PC-9 (cell line): ENCODE data around the gene TMUB1. TPM values are rescaled to one million over a fixed set of nuclear protein-coding genes. Genes with fewer than 3 reads are reported as not detected.

Experiments used
- BruUV-seq: library from RNA; stranded (reverse); fragments of 400-500 nt; replicated peaks from 2 replicates; lab custom pipeline; 2021; lab: Mats Ljungman, UMichigan
- CTCF ChIA-PET: fragments of 300-600 bp; sonication (Branson Sonifier 250); formaldehyde crosslinking; loops from one replicate; lab custom pipeline; 2022; ENCODE audit warnings: antibody characterized with exemption; lab: Charles Lee
- POLR2A ChIA-PET: fragments of 300-600 bp; sonication (Branson Sonifier 250); formaldehyde crosslinking; loops from one replicate; lab custom pipeline; 2022; ENCODE audit warnings: antibody characterized with exemption; ENCODE audit not compliant: unreplicated experiment; lab: Charles Lee
- DNase-seq, 2 experiments: peaks; one replicate each; pipeline versions ENCODE4 v3.0.0 to v3.0.0-alpha.2; 2015 to 2022; ENCODE audit warnings: mixed read lengths in 1 of 2
- H2AFZ ChIP-seq: fragments of 200-600 bp; sonication (generic); 2 replicates; pipeline ENCODE4 v1.8.1; 2017; ENCODE audit warnings: antibody characterized with exemption
- H3F3A ChIP-seq: fragments of 200-600 bp; sonication (generic); 2 replicates; pipeline ENCODE4 v1.8.1; 2017; ENCODE audit warnings: antibody characterized with exemption, mild to moderate bottlenecking, low read depth; ENCODE audit not compliant: insufficient read depth
- H3K27ac ChIP-seq: fragments of 200-600 bp; sonication (generic); 2 replicates; pipeline ENCODE4 v1.6.1; 2016; ENCODE audit warnings: mixed run types
- H3K27me3 ChIP-seq: fragments of 200-600 bp; sonication (generic); 2 replicates; pipeline ENCODE4 v1.6.1; 2016; ENCODE audit warnings: low read depth, mixed run types; ENCODE audit not compliant: insufficient read depth
- H3K36me3 ChIP-seq: fragments of 200-600 bp; sonication (generic); 2 replicates; pipeline ENCODE4 v1.6.1; 2016; ENCODE audit warnings: low read depth, mixed run types
- H3K4me1 ChIP-seq: fragments of 200-600 bp; sonication (generic); replicated peaks from 2 replicates; pipeline ENCODE4 v1.6.1; 2016; ENCODE audit warnings: mixed run types; ENCODE audit not compliant: insufficient read depth
- H3K4me2 ChIP-seq: fragments of 200-600 bp; sonication (generic); 2 replicates; pipeline ENCODE4 v1.6.1; 2017; ENCODE audit warnings: mixed run types
- H3K4me3 ChIP-seq: fragments of 200-600 bp; sonication (generic); 2 replicates; pipeline ENCODE4 v1.6.1; 2016; ENCODE audit warnings: mixed run types
- H3K79me2 ChIP-seq: fragments of 200-600 bp; sonication (generic); 2 replicates; pipeline ENCODE4 v1.6.1; 2017; ENCODE audit warnings: low read depth, mixed run types
- H3K9me2 ChIP-seq: fragments of 200-600 bp; sonication (generic); 2 replicates; pipeline ENCODE4 v1.8.1; 2017; ENCODE audit warnings: mild to moderate bottlenecking; ENCODE audit not compliant: insufficient read depth
- H3K9me3 ChIP-seq: fragments of 200-600 bp; sonication (generic); 2 replicates; pipeline ENCODE4 v1.8.1; 2016; ENCODE audit warnings: low read depth; ENCODE audit not compliant: insufficient read depth
- H4K20me1 ChIP-seq: fragments of 200-600 bp; sonication (generic); 2 replicates; pipeline ENCODE4 v1.8.1; 2017; ENCODE audit not compliant: insufficient read depth
- EZH2 ChIP-seq: fragments of 200-600 bp; sonication (generic); IDR thresholded peaks from 2 replicates; pipeline ENCODE4 v1.8.0; 2017; ENCODE audit warnings: antibody characterized with exemption, low read depth
- intact Hi-C: fragments of 100-400 bp; cut with micrococcal nuclease; formaldehyde crosslinking; loops from one replicate; pipeline ENCODE4 v1.10.0; 2022; ENCODE audit not compliant: unreplicated experiment
- total RNA-seq: library from RNA; stranded (reverse); gene quantifications from 2 replicates; pipeline ENCODE4 v1.2.3, GENCODE V29; 2021
- TF ChIP-seq, protein P1 (sequence below): fragments of 200-600 bp; sonication (generic); conservative IDR thresholded peaks from 2 replicates; pipeline ENCODE4 v1.6.1; 2017; ENCODE audit warnings: mixed run types, antibody characterized with exemption, mild to moderate bottlenecking, moderate library complexity

TMUB1 gene
- total RNA-seq, 1 experiment from 2014 or later: 87.8 TPM

- no peaks in the 10 kb centered on the region for H3K9me3 ChIP-seq
- H3K79me2 ChIP-seq: peaks cover 43% of the 10 kb centered on the region
- ChIA-PET CTCF (interaction anchor here (0.6 to 1.0 kb wide), 3 partner anchors 19 to 1003 kb away, joined by 3 to 5 read pairs (median 4); partner anchors contain the start of gene ABCF2), POLR2A (interaction anchor here (0.5 to 0.8 kb wide), 2 partner anchors 54 to 179 kb away, joined by 3 to 13 read pairs; partner anchors contain the start of gene ABCB8)
- BruUV-seq: no TSS peak
- peak overlapping the region; percentile 83 for H2AFZ ChIP-seq
- TF ChIP-seq EZH2: no peak
- H3K27ac ChIP-seq: peak overlapping the region; percentile 70; the same call in 1 of the 2 replicates
- H3K4me2 ChIP-seq: peak overlapping the region; percentile 100
- peaks cover 8% of the 10 kb centered on the region; the same call in 1 of the 2 replicates for H4K20me1 ChIP-seq
- no peaks in the 10 kb centered on the region for H3K36me3 ChIP-seq
- DNase-seq: no peak
- peak overlapping the region; percentile 89 for H3K4me3 ChIP-seq
- peaks cover 37% of the 10 kb centered on the region for H3K4me1 ChIP-seq
- no peaks in the 10 kb centered on the region for H3K27me3 ChIP-seq
- intact Hi-C loops: loop anchor here (10.0 kb wide), 1 partner anchor 108 kb away; the partner anchor contains the start of gene KCNH2
- H3K9me2 ChIP-seq: no peaks in the 10 kb centered on the region
- peaks cover 55% of the 10 kb centered on the region; the same call in 1 of the 2 replicates for H3F3A ChIP-seq
Measured at GRCh38 chr7:151082141-151083070, 887 bp downstream of the TMUB1 start.

GRCh38 chr7:151081170-151082101 is 1.9 kb downstream of the TMUB1 start:
- BruUV-seq: no TSS peak
- peak in 1 of 2 experiments; percentile 56 for DNase-seq
- Histone ChIP-seq H4K20me1 (peaks cover 8% of the 10 kb centered on the region; the same call in 1 of the 2 replicates), H3K4me2 (peak overlapping the region; percentile 100), H3K36me3 (no peaks in the 10 kb centered on the region), H2AFZ (peak overlapping the region; percentile 89), H3K4me1 (peaks cover 37% of the 10 kb centered on the region), H3K79me2 (peaks cover 38% of the 10 kb centered on the region), H3K9me2 (no peaks in the 10 kb centered on the region), H3K9me3 (no peaks in the 10 kb centered on the region), H3K27me3 (no peaks in the 10 kb centered on the region), H3K4me3 (peak overlapping the region; percentile 89), H3F3A (peaks cover 63% of the 10 kb centered on the region), H3K27ac (peak overlapping the region; percentile 70)
- POLR2A ChIA-PET: interaction anchor here (0.6 kb wide), 1 partner anchor 18 kb away, joined by 3 read pairs; no protein-coding TSS in a partner anchor
- CTCF ChIA-PET: interaction anchor here (0.7 kb wide), 1 partner anchor 53 kb away, joined by 3 read pairs; the partner anchor contains the start of gene ABCB8
- TF ChIP-seq, protein P1, sequence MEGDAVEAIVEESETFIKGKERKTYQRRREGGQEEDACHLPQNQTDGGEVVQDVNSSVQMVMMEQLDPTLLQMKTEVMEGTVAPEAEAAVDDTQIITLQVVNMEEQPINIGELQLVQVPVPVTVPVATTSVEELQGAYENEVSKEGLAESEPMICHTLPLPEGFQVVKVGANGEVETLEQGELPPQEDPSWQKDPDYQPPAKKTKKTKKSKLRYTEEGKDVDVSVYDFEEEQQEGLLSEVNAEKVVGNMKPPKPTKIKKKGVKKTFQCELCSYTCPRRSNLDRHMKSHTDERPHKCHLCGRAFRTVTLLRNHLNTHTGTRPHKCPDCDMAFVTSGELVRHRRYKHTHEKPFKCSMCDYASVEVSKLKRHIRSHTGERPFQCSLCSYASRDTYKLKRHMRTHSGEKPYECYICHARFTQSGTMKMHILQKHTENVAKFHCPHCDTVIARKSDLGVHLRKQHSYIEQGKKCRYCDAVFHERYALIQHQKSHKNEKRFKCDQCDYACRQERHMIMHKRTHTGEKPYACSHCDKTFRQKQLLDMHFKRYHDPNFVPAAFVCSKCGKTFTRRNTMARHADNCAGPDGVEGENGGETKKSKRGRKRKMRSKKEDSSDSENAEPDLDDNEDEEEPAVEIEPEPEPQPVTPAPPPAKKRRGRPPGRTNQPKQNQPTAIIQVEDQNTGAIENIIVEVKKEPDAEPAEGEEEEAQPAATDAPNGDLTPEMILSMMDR: no peak
- no peak for TF ChIP-seq EZH2
- intact Hi-C loops: loop anchor here (10.0 kb wide), 1 partner anchor 107 kb away; the partner anchor contains the start of gene KCNH2

DNA sequence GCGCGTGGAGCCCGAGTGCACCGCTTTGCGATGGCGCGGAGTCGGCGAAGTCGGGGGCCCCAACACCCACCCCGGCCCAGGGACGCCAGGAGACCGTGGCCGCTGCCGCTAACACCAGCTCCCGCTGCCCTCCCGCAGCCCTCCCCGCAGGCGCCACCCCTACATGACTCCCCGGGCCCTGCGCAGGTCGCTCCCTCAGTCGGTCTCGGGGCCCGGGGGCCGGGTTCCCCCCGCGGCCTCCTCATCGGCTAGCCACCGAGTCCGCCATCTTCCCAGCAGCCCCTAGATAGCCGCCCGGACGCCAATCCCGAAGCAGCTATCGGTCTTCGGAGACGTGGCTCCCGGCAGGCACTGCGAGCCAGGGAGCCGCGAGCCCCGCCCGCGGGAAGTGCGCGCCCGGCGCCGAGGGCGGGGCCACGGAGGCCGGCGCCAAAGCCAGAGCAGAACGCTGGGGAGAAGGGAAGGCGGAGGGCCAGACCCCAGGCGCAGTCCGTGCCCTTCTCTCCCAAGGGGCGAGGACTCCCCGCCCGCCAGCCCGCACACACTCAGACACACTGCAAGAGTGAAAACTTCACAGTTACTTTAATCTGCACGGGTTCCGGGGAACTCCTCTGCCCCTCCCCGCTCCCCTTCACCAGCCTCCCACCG is 2.6 kb downstream of the TMUB1 start, which contains the start of gene FASTK:
Gene FASTK (minus strand): TSS at position 288 of the 648 bp plus-strand sequence. CDS start 43 bp downstream, at position 245.
- BruUV-seq: no TSS peak
- TF ChIP-seq EZH2: no peak
- TF ChIP-seq, protein P1: no peak
- Histone ChIP-seq H3K4me3 (peak within 1 kb of the TSS; percentile 89), H3K27me3 (no peaks in the 10 kb centered on the region), H2AFZ (peak within 1 kb of the TSS; percentile 89), H3K36me3 (no peaks in the 10 kb centered on the region), H3K27ac (peak within 1 kb of the TSS; percentile 70), H3K4me2 (peak within 1 kb of the TSS; percentile 100), H3K9me3 (no peaks in the 10 kb centered on the region), H3K79me2 (peaks cover 38% of the 10 kb centered on the region), H3K4me1 (peaks cover 35% of the 10 kb centered on the region), H3F3A (peaks cover 68% of the 10 kb centered on the region), H3K9me2 (no peaks in the 10 kb centered on the region), H4K20me1 (peaks cover 8% of the 10 kb centered on the region; the same call in 1 of the 2 replicates)
- intact Hi-C loops: loop anchor here (1.0 to 10.0 kb wide), 2 partner anchors 20 to 106 kb away; partner anchors contain the start of gene KCNH2
- CTCF ChIA-PET: interaction anchor here (0.7 kb wide), 1 partner anchor 52 kb away, joined by 3 read pairs; the partner anchor contains the start of gene ABCB8
- peak; percentile 82 to 93 for DNase-seq
- POLR2A ChIA-PET: interaction anchor here (0.5 to 0.6 kb wide), 2 partner anchors 17 to 1909 kb away, joined by 3 read pairs; no protein-coding TSS in a partner anchor
